H1 (cell line): ENCODE results near the gene GP1BB. TPM values are rescaled to one million over a fixed set of nuclear protein-coding genes. Genes with fewer than 3 reads are reported as not detected.

Source experiments
- CTCF ChIP-seq, 3 experiments: IDR thresholded peaks; 1 replicate in 2 of 3; 2 replicates in 1 of 3; pipeline versions ENCODE4 v1.5.1 to v1.6.1; 2011; ENCODE audit warnings: low read length in 3 of 3, mild to moderate bottlenecking in 3 of 3, inconsistent platforms in 2 of 3, low read depth in 1 of 3, moderate library complexity in 1 of 3; ENCODE audit not compliant: insufficient read depth in 1 of 3; ENCODE audit errors: control extremely low read depth in 1 of 3
- EP300 ChIP-seq, 2 experiments: IDR thresholded peaks; 1 replicate in 1 of 2; 2 replicates in 1 of 2; pipeline ENCODE4 v1.6.1; 2011 to 2012; ENCODE audit warnings: low read depth in 2 of 2, low read length in 2 of 2, mild to moderate bottlenecking in 2 of 2, borderline replicate concordance in 1 of 2, inconsistent platforms in 1 of 2, moderate library complexity in 1 of 2
- EZH2 ChIP-seq: fragments of 200-600 bp; sonication (generic); IDR thresholded peaks from 2 replicates; pipeline ENCODE4 v1.7.1; 2012; ENCODE audit warnings: low read depth, mild to moderate bottlenecking, moderate library complexity, low read length, inconsistent platforms; ENCODE audit not compliant: severe bottlenecking
- MAFK ChIP-seq: IDR thresholded peaks from 2 replicates; pipeline ENCODE4 v1.6.1; 2012; ENCODE audit warnings: low read depth, mild to moderate bottlenecking, improper control_type of control experiment, low read length
- TEAD4 ChIP-seq: IDR thresholded peaks from 2 replicates; pipeline ENCODE4 v1.6.1; 2012; ENCODE audit warnings: low read depth, low read length, inconsistent platforms, mixed read lengths
- polyA plus RNA-seq, 7 experiments: library from polyadenylated mRNA; depleted of rRNA in 3 of 7; stranded (reverse) in 5 of 7; unstranded in 2 of 7; fragments of >200 nt in 5 of 7; fragments of 200-250 nt in 2 of 7; gene quantifications; 1 replicate in 5 of 7; 2 replicates in 1 of 7; 4 replicates in 1 of 7; pipeline versions ENCODE4 v1.2.1 to v1.2.3, GENCODE V29; 2011 to 2013; ENCODE audit warnings: missing spikeins in 2 of 7, mixed read lengths in 2 of 7
- total RNA-seq: library from RNA; stranded (reverse); fragmentation: NEBNext Ultra II Directional; extraction: Animal tissue kit (Norgen Biotek cat#: 25700); gene quantifications from 2 replicates; pipeline ENCODE4 v1.2.1, GENCODE V29; 2021
- TF ChIP-seq, protein P1 (sequence below): fragments of 300-600 bp; sonication (generic); IDR thresholded peaks from 2 replicates; pipeline ENCODE4 v1.7.1; 2012; ENCODE audit warnings: low read length, moderate library complexity, mild to moderate bottlenecking, inconsistent platforms; ENCODE audit not compliant: insufficient replicate concordance

GP1BB gene
- total and polyA plus RNA-seq, 2 of the 8 experiments (the other 6 are each of a cell fraction or from before 2014, with no cell fraction given), result 0.36 TPM; not detected in 1

- TF ChIP-seq, protein P1, sequence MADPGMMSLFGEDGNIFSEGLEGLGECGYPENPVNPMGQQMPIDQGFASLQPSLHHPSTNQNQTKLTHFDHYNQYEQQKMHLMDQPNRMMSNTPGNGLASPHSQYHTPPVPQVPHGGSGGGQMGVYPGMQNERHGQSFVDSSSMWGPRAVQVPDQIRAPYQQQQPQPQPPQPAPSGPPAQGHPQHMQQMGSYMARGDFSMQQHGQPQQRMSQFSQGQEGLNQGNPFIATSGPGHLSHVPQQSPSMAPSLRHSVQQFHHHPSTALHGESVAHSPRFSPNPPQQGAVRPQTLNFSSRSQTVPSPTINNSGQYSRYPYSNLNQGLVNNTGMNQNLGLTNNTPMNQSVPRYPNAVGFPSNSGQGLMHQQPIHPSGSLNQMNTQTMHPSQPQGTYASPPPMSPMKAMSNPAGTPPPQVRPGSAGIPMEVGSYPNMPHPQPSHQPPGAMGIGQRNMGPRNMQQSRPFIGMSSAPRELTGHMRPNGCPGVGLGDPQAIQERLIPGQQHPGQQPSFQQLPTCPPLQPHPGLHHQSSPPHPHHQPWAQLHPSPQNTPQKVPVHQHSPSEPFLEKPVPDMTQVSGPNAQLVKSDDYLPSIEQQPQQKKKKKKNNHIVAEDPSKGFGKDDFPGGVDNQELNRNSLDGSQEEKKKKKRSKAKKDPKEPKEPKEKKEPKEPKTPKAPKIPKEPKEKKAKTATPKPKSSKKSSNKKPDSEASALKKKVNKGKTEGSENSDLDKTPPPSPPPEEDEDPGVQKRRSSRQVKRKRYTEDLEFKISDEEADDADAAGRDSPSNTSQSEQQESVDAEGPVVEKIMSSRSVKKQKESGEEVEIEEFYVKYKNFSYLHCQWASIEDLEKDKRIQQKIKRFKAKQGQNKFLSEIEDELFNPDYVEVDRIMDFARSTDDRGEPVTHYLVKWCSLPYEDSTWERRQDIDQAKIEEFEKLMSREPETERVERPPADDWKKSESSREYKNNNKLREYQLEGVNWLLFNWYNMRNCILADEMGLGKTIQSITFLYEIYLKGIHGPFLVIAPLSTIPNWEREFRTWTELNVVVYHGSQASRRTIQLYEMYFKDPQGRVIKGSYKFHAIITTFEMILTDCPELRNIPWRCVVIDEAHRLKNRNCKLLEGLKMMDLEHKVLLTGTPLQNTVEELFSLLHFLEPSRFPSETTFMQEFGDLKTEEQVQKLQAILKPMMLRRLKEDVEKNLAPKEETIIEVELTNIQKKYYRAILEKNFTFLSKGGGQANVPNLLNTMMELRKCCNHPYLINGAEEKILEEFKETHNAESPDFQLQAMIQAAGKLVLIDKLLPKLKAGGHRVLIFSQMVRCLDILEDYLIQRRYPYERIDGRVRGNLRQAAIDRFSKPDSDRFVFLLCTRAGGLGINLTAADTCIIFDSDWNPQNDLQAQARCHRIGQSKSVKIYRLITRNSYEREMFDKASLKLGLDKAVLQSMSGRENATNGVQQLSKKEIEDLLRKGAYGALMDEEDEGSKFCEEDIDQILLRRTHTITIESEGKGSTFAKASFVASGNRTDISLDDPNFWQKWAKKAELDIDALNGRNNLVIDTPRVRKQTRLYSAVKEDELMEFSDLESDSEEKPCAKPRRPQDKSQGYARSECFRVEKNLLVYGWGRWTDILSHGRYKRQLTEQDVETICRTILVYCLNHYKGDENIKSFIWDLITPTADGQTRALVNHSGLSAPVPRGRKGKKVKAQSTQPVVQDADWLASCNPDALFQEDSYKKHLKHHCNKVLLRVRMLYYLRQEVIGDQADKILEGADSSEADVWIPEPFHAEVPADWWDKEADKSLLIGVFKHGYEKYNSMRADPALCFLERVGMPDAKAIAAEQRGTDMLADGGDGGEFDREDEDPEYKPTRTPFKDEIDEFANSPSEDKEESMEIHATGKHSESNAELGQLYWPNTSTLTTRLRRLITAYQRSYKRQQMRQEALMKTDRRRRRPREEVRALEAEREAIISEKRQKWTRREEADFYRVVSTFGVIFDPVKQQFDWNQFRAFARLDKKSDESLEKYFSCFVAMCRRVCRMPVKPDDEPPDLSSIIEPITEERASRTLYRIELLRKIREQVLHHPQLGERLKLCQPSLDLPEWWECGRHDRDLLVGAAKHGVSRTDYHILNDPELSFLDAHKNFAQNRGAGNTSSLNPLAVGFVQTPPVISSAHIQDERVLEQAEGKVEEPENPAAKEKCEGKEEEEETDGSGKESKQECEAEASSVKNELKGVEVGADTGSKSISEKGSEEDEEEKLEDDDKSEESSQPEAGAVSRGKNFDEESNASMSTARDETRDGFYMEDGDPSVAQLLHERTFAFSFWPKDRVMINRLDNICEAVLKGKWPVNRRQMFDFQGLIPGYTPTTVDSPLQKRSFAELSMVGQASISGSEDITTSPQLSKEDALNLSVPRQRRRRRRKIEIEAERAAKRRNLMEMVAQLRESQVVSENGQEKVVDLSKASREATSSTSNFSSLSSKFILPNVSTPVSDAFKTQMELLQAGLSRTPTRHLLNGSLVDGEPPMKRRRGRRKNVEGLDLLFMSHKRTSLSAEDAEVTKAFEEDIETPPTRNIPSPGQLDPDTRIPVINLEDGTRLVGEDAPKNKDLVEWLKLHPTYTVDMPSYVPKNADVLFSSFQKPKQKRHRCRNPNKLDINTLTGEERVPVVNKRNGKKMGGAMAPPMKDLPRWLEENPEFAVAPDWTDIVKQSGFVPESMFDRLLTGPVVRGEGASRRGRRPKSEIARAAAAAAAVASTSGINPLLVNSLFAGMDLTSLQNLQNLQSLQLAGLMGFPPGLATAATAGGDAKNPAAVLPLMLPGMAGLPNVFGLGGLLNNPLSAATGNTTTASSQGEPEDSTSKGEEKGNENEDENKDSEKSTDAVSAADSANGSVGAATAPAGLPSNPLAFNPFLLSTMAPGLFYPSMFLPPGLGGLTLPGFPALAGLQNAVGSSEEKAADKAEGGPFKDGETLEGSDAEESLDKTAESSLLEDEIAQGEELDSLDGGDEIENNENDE, result no peak
- TF ChIP-seq MAFK (no peak), CTCF (IDR thresholded peaks at IDR 0.05; ENCODE audit: control extremely low read depth in 1 of 3, insufficient read depth in 1 of 3, low read depth in 1 of 3, low read length in 3 of 3) (no peak), TEAD4 (no peak), EZH2 (peak; percentile 81), EP300 (IDR thresholded peaks at IDR 0.05; ENCODE audit: borderline replicate concordance in 1 of 2, low read depth in 2 of 2, low read length in 2 of 2) (no peak)
Observed at GRCh38 chr22:19757985-19758895, 34.9 kb downstream of the GP1BB start (continued).
